WI38 (cell line): ENCODE results near the gene GSG1.

Source experiments
- H3K4me3 ChIP-seq: 2 replicates; pipeline ENCODE4 v1.5.1; 2011; ENCODE audit warnings: low read depth, mild to moderate bottlenecking, control low read depth, low read length
- TF ChIP-seq, protein P1 (sequence below): IDR thresholded peaks from 2 replicates; pipeline ENCODE4 v1.5.1; 2012; ENCODE audit warnings: low read depth, mild to moderate bottlenecking, control low read depth, low read length

Gene GSG1

DNA sequence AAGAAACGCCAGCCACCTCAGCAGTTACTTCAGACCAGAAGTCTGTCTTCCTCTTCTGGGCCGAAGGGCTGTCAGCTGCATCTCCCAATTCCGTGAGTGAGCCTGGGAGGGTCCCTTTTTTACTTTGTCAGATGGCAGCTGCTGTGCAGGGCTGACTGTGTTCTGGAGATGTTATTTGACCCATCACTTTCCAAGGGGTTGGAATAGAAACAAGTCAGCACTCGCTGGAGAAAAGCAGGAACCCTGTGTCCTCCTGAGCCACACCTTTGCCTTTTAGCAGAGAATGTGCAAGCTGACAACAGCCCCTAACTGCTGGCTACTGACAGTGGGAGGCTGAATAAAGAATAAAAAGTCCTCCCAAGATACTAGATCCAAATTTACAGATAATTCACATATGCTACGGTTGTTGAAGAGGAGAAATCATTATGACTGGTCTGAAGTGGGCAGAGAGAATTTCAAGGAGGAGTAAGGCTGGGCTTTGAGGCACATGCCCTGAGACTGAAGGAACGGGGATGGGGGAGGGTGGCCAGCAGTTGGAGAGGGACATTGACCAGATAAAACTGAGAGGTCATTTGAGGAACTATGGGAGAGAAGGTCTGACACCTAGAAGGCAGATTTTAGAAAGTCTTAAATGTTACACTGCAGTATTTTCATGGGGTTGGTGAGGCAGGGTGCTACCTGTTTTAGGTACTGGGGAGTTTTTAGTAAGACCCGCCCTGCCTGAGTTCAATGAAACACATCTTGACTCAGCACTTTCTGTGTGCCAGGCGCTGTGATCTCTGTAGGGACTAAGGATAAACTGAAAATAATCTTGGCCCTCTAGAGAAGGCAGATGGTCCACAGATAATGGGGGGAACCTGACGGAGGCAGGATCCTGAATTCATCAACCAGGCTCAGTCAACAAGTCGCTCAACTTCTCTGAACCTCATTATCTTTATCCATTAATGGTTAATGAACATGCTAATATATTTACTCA, 31.9 kb downstream of the GSG1 start:
- no peak overlapping the region for H3K4me3 ChIP-seq

DNA sequence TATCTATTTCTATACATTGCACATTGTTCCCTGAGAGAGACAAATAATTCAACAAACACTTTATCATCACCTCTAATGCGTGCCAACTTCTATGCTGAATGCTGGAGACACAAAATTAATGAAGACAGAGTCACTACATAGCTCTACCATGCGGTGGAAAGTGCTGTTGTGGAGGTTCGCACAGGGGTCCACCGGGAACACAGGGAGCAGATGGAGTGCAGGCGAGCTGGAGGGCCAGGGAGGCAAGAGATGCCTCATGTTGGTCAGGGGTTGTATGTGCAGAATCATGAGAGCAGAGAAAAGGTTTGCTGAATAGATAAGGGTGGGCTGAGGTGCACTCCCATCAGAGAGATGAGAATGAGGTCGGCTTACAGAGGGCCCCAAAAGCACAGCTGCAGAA, 34.1 kb downstream of the GSG1 start:
- no peak overlapping the region for H3K4me3 ChIP-seq
- TF ChIP-seq, protein P1, sequence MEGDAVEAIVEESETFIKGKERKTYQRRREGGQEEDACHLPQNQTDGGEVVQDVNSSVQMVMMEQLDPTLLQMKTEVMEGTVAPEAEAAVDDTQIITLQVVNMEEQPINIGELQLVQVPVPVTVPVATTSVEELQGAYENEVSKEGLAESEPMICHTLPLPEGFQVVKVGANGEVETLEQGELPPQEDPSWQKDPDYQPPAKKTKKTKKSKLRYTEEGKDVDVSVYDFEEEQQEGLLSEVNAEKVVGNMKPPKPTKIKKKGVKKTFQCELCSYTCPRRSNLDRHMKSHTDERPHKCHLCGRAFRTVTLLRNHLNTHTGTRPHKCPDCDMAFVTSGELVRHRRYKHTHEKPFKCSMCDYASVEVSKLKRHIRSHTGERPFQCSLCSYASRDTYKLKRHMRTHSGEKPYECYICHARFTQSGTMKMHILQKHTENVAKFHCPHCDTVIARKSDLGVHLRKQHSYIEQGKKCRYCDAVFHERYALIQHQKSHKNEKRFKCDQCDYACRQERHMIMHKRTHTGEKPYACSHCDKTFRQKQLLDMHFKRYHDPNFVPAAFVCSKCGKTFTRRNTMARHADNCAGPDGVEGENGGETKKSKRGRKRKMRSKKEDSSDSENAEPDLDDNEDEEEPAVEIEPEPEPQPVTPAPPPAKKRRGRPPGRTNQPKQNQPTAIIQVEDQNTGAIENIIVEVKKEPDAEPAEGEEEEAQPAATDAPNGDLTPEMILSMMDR: no peak

More for the DNA sequence above, 31.9 kb downstream of the GSG1 start:
- TF ChIP-seq, protein P1: no peak

DNA sequence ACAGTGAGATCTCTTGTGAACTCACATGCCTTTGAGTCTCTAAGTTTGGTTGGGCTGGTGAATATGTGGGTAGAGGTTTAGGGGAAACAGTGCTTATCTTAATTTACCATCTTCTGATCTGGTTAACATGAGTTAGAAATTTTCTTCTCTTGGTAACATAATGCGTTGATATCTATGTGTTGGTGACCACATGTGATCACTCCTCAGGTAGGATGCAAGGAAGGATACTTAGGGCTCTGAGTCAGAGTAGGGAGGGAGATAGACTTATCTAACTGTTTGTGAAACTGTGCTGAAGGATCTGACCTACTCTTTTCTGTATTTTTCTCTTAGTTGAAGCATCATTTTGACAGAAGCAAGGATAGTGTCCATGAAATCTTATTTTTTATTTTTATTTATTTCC, 36.1 kb downstream of the GSG1 start:
- no peak overlapping the region for H3K4me3 ChIP-seq
- TF ChIP-seq, protein P1: no peak

DNA sequence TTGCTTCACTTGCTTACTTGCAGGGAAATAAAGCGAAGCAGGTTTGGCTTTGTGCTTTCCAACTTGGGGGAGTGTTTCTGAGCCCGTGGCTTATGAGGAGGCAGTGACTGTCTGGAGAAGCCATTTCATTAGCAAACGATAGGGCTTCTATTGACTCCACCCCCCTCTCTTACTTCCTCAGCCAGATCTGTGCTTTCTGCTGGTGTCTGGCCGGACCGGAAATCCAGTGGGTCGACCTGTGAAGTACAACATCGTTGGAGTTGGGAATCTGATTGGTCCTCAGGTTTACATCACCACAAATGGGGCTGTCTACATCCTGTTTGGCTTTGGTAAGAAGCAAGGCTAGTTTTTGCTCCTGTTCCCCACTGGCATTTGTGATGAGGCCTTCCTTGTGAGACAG, 37.0 kb downstream of the GSG1 start:
- H3K4me3 ChIP-seq: no peak overlapping the region
- TF ChIP-seq, protein P1: no peak

DNA sequence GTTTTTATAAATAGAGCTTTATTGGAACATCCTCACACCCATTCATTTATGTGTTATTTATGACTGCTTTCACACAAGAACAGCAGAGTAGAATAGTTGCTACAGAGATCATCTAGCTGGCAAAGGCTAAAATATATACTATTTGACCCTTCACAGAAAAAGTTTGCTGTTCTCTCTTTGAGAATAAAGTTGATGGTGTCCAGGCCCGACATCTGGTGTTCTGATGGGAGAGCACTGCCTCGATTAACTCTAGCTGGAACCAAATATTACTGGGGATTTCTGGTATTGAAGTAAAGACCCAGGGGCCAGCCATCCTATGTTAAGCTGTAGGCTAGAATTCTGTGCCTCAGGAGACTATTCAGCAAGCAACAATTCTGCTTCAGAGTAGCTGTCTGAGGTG, 37.5 kb downstream of the GSG1 start:
- TF ChIP-seq, protein P1: no peak
- H3K4me3 ChIP-seq: no peak overlapping the region

DNA sequence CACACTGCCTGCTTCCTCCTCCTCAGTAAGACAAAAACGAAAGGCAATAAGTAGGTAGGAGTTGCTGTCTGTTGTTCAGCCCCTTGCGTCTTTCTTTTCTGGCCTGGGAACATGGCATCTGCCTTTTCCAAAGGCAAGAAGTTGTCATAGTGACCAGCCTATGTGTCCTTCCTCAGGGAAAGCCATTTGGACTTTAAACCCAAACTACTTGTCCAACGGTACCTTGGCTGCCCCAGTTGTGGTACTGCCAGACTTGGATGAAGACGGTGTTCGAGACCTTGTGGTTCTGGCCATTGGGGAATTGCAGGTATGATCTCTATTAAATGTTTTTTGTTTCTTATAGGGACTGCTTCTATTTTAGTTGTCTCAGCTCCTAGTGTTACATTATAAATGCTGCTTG, 40.8 kb downstream of the GSG1 start:
- TF ChIP-seq, protein P1: no peak
- H3K4me3 ChIP-seq: no peak overlapping the region

DNA sequence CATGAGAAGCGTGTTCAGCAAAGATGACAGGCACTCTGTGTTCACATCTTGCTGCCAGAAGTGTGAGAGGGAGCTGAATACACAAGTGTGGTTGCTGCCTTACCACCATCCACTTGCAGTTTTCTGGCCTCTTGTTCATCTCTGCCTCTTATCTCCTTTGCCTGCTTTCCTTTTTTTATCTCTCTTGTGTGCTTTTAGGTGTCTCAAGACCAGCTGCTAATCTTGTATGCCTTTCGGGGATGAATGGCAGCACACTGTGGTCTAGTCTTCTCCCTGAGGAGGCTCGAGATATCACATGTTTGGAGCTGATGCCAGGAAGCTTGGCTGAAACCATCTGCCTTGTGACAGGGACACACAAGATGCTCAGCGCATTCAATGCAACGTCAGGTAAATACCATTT, 42.1 kb downstream of the GSG1 start:
- H3K4me3 ChIP-seq: no peak overlapping the region
- TF ChIP-seq, protein P1: no peak
